Esophagus muscularis mucosa (tissue), 4 donors: ENCODE measurements around the gene GLP2R.

Experiments
- CTCF ChIP-seq, 3 experiments: fragments of 200-600 bp in 2 of 3; fragments of 450-650 bp in 1 of 3; sonication (generic) in 2 of 3; IDR thresholded peaks; one replicate each; pipeline ENCODE4 v1.5.1; 2017 to 2019; ENCODE audit warnings: antibody characterized with exemption in 3 of 3, mild to moderate bottlenecking in 2 of 3, moderate library complexity in 1 of 3
- EP300 ChIP-seq: sonication (generic); formaldehyde crosslinking; IDR thresholded peaks from one replicate; pipeline ENCODE4 v1.6.1; 2017; ENCODE audit warnings: antibody characterized with exemption
- POLR2A ChIP-seq: fragments of 450-650 bp; IDR thresholded peaks from one replicate; pipeline ENCODE4 v1.6.1; 2017; ENCODE audit warnings: antibody characterized with exemption, moderate library complexity, mild to moderate bottlenecking, low read depth
- POLR2AphosphoS5 ChIP-seq, 2 donors: sonication (generic); formaldehyde crosslinking; IDR thresholded peaks; one replicate each; pipeline ENCODE4 v1.6.1; 2017; ENCODE audit warnings: antibody characterized with exemption in 2 of 2

DNA sequence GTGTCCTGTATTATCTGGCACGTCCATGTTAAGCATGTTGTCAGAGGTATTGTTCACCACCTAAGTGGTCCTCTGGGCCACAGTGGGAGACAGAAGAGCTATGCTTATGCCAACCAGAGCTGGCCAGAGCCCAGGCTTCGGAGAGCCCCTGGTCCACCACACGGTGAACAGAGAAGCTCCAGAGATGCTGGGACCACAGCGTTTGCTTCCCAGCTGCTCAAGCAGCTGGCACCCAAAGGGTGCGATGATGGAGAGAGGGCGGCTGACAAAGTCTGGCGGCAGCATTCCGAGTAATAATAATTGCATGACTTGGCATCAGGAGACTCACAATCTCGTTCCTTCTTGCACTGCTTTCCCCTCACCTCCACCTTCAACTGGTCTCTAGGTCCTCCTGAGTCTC, 115.1 kb downstream of the GLP2R start:
- TF ChIP-seq POLR2A = no peak
- TF ChIP-seq CTCF (IDR thresholded peaks at IDR 0.05) = no peak
- TF ChIP-seq EP300 = no peak
- TF ChIP-seq POLR2AphosphoS5 (IDR thresholded peaks at IDR 0.05) = no peak
